ENCODE data around the gene TIAM1.
A peak's percentile ranks its signal among the peaks of the same experiment; 100 is the strongest.

Gene TIAM1

DNA sequence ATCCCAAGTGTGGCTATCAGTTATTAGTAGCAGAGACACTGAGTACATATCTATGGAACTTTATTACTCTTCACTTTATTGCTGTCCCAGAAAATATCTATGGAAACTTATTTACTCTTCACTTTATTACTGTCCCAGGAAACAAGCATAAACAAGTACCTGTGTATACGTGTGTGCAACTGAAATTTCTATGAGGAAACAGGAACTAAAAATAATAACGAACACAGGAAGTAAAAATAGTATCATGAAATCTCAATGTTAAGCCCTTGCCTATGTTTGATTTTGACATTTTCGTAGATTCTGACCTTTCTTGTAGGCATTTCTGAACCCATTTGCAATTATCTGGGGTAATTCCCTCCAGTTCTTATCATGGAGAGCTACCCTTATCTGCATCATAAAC lies 240.9 kb downstream of the TIAM1 start:
- TF ChIP-seq, protein P1, sequence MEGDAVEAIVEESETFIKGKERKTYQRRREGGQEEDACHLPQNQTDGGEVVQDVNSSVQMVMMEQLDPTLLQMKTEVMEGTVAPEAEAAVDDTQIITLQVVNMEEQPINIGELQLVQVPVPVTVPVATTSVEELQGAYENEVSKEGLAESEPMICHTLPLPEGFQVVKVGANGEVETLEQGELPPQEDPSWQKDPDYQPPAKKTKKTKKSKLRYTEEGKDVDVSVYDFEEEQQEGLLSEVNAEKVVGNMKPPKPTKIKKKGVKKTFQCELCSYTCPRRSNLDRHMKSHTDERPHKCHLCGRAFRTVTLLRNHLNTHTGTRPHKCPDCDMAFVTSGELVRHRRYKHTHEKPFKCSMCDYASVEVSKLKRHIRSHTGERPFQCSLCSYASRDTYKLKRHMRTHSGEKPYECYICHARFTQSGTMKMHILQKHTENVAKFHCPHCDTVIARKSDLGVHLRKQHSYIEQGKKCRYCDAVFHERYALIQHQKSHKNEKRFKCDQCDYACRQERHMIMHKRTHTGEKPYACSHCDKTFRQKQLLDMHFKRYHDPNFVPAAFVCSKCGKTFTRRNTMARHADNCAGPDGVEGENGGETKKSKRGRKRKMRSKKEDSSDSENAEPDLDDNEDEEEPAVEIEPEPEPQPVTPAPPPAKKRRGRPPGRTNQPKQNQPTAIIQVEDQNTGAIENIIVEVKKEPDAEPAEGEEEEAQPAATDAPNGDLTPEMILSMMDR (IDR thresholded peaks at IDR 0.05): no peak

DNA sequence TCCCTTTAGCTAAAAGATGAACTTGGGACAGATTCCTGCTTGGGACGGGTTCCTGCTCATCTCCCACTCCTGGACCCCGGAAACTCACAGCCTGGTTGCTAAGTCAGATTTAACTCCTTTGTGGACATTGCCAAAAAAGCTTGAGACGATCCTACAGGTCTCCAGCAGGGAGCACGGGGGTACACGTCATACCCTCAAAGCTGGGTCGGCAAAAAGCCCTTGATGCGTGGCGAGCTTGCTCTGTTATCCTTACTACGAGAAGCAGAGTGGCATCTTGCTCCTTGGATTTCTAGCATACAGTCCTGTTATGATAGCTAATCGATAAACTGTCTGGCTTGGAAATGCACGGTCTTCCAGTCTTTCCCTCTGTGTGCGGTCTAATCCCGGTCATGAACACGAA lies 244.9 kb downstream of the TIAM1 start:
- TF ChIP-seq, protein P1 (IDR thresholded peaks at IDR 0.05): no peak

DNA sequence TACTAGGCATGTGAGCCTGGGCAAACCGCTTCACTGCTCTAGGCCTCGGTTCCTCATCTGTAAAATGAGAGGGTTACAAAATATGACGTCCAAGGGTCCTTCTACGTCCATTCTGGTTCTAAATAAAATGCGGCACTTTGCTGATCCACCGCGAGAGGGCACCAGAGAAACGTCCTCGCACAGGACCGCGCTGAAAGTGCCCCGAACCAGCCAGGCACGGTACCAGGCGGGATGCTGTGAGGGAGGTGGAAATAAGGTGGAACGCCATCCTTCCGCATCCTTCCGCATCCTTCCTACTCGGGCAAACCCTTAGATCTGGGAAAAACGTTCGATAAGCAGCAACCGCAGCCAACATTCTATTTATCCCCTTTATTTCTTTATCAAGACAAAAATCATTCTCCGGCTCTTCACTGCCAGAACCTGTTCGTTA lies 245.5 kb downstream of the TIAM1 start:
- TF ChIP-seq, protein P1 (IDR thresholded peaks at IDR 0.05): peak; percentile 86

DNA sequence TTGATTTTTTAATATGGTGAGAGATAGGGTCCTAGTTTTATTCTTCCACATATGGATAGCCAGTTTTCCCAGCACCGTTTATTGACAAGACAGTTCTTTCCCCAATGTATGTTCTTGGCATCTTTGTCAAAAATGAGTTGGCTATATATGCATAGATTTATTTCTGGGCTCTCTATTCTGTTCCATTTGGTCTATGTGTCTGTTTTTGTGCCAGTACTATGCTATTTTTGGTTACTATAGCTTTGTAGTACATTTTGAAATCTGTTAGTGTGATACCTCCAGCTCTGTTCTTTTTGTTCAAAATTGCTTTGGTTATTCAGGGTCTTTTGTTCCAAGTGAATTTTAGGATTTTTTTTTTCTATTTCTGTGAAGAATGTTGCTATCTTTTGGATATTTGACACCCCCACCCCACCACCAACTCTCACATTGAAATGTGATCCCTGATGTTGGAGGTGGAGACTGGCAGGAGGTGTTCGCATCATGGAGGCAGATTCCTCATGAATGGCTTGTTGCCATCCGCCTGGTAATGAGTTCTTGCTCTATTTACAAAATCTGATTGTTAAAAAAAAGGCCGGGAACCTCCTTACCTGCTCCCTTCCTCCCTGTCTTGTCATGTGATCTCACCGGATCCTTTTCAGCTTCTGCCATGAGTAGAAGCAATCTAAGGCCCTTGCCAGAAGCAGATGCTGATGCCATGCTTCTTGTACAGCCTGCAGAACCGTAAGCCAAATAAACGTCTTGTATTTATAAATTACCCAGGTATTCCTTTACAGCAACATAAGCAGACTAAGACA lies 251.0 kb downstream of the TIAM1 start:
- TF ChIP-seq, protein P1 (IDR thresholded peaks at IDR 0.05): no peak

DNA sequence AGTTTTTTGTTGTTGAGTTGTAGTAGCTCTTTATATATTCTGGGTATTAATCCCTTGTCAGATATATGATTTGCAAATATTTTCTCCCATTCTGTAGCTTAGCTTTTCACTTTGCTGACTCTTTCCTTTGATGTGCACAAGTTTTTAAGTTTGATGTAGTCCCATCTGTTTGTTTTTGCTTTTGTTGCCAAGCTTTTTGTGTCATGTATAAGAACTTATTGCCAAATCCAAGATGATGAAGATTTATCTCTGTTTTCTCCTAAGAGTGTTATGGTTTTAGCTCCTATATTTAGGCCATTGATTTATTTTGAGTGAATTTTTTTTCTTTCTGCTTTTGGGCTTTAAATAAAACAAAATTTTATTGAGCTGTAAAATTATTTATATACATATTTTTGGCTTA lies 253.7 kb downstream of the TIAM1 start:
- TF ChIP-seq, protein P1 (IDR thresholded peaks at IDR 0.05): no peak

DNA sequence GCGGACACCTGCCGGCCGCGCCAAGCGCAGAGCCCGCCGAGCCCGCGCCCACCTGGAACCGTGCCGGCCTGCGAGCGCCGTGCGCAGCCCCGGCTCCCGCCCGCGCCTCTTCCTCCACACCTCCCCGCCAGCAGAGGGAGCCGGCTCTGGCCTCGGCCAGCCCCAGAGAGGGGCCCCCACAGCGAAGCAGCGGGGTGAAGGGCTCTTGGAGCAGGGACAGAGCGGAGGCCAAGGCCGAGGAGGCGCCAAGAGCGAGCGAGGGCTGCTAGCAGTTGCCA lies 255.6 kb downstream of the TIAM1 start:
- TF ChIP-seq, protein P1 (IDR thresholded peaks at IDR 0.05): no peak

DNA sequence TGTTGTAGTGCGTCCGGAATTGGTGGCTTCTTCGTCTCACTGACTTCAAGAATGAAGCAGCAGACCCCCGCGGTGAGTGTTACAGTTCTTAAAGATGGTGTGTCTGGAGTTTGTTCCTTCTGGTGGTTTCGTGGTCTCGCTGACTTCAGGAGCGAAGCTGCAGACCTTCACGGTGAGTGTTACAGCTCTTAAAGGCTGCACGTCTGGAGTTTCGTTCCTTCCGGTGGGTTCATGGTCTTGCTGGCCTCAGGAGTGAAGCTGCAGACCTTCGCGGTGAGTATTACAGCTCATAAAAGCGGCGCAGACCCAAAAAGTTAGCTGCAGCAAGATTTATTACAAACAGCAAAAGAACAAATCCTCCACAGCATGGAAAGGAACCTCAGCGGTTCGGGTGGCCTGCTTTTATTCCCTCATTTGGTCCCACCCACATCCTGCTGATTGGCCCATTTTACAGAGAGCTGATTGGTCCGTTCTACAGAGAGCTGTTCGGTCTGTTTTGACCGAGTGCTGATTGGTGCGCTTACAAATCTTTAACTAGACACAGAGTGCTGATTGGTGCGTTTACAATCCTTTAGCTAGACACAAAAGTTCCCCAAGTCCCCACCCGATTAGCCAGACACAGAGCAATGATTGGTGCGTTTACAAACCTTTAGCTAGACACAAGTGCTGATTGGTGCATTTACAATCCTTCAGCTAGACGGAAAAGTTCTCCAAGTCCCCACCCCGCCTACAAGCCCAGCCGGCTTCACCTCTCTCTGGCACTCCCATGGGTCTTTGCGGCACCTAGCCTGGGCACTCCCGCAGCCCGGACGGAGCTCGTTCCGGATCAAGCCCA lies 256.2 kb downstream of the TIAM1 start:
- TF ChIP-seq, protein P1 (IDR thresholded peaks at IDR 0.05): no peak

Measured in LNCAP (cell line).